CD14-positive monocyte (primary cell): ENCODE results near the gene ADK. TPM values are rescaled to one million over a fixed set of nuclear protein-coding genes. Genes with fewer than 3 reads are reported as not detected.

Experiments used
- DNase-seq, 3 donors: peaks; one replicate each; pipeline ENCODE4 v3.0.0-alpha.2; 2011 to 2022
- H2AFZ ChIP-seq: 2 replicates; pipeline ENCODE4 v1.6.0; 2012; ENCODE audit warnings: mild to moderate bottlenecking, low read depth, low read length, inconsistent platforms; ENCODE audit not compliant: insufficient read depth, poor library complexity, severe bottlenecking
- H3K27ac ChIP-seq, 2 donors: 1 replicate in 1 of 2; 2 replicates in 1 of 2; pipeline ENCODE4 v1.5.1; 2012 to 2013; ENCODE audit warnings: low read length in 2 of 2, control low read depth in 1 of 2, inconsistent platforms in 1 of 2, low read depth in 1 of 2, mild to moderate bottlenecking in 1 of 2
- H3K27me3 ChIP-seq, 2 donors: one replicate each; pipeline versions ENCODE4 v1.6.0 to v1.6.1; 2011 to 2013; ENCODE audit warnings: low read length in 2 of 2; ENCODE audit not compliant: control insufficient read depth in 2 of 2, insufficient read depth in 2 of 2
- H3K36me3 ChIP-seq, 2 donors: replicated peaks in 1 of 2; 1 replicate in 1 of 2; 2 replicates in 1 of 2; pipeline versions ENCODE4 v1.5.1 to v1.6.1; 2012 to 2013; ENCODE audit warnings: low read length in 2 of 2, control low read depth in 1 of 2, inconsistent platforms in 1 of 2, mild to moderate bottlenecking in 1 of 2; ENCODE audit not compliant: insufficient read depth in 2 of 2, control insufficient read depth in 1 of 2
- H3K4me1 ChIP-seq, 2 donors: 1 replicate in 1 of 2; 2 replicates in 1 of 2; pipeline versions ENCODE4 v1.5.1 to v1.6.1; 2012 to 2013; ENCODE audit warnings: low read length in 2 of 2, control low read depth in 1 of 2, inconsistent platforms in 1 of 2, mild to moderate bottlenecking in 1 of 2, moderate library complexity in 1 of 2; ENCODE audit not compliant: insufficient read depth in 2 of 2, control insufficient read depth in 1 of 2
- H3K4me2 ChIP-seq: replicated peaks from 2 replicates; pipeline ENCODE3; 2012; ENCODE audit warnings: low read length, moderate library complexity, mild to moderate bottlenecking; ENCODE audit not compliant: poor library complexity, severe bottlenecking; ENCODE audit errors: extremely low read depth
- H3K4me3 ChIP-seq, 3 experiments: fragments of 200-600 bp in 1 of 3; sonication (generic) in 1 of 3; replicated peaks in 1 of 3; 1 replicate in 2 of 3; 2 replicates in 1 of 3; pipeline ENCODE4 v1.5.1; 2011 to 2013; ENCODE audit warnings: low read length in 3 of 3, mild to moderate bottlenecking in 3 of 3, control low read depth in 2 of 3, low read depth in 2 of 3, inconsistent platforms in 1 of 3, moderate library complexity in 1 of 3
- H3K79me2 ChIP-seq: 2 replicates; pipeline ENCODE4 v1.6.0; 2012; ENCODE audit warnings: mild to moderate bottlenecking, control low read depth, inconsistent platforms, low read length, moderate library complexity; ENCODE audit not compliant: insufficient read depth
- H3K9ac ChIP-seq: 2 replicates; pipeline ENCODE4 v1.6.0; 2017; ENCODE audit warnings: low read length, mild to moderate bottlenecking; ENCODE audit not compliant: insufficient read depth, poor library complexity, severe bottlenecking
- H3K9me3 ChIP-seq, 2 donors: replicated peaks in 1 of 2; 1 replicate in 1 of 2; 2 replicates in 1 of 2; pipeline versions ENCODE4 v1.5.1 to v1.6.1; 2012 to 2013; ENCODE audit warnings: low read length in 2 of 2, control low read depth in 1 of 2; ENCODE audit not compliant: control insufficient read depth in 1 of 2, insufficient read depth in 1 of 2
- H4K20me1 ChIP-seq: 2 replicates; pipeline ENCODE4 v1.6.0; 2012; ENCODE audit warnings: mild to moderate bottlenecking, low read length, control low read depth, moderate library complexity; ENCODE audit not compliant: insufficient read depth
- H3K27ac Mint-ChIP-seq, 7 donors: one replicate each; pipeline ENCODE4 v1.8.0; 2020; ENCODE audit warnings: mild to moderate bottlenecking in 7 of 7, mixed read lengths in 7 of 7, moderate library complexity in 6 of 7, inconsistent platforms in 2 of 7
- H3K27me3 Mint-ChIP-seq, 3 donors: one replicate each; pipeline ENCODE4 v1.8.0; 2021 to 2022; ENCODE audit warnings: low read depth in 3 of 3, mild to moderate bottlenecking in 3 of 3, mixed read lengths in 3 of 3, moderate library complexity in 3 of 3, inconsistent platforms in 1 of 3
- H3K36me3 Mint-ChIP-seq, 2 donors: one replicate each; pipeline ENCODE4 v1.8.0; 2020; ENCODE audit warnings: mixed read lengths in 2 of 2, inconsistent platforms in 1 of 2, mild to moderate bottlenecking in 1 of 2
- H3K4me1 Mint-ChIP-seq: one replicate; pipeline ENCODE4 v1.8.0; 2020; ENCODE audit warnings: mild to moderate bottlenecking, mixed read lengths
- H3K4me3 Mint-ChIP-seq, 2 donors: one replicate each; pipeline ENCODE4 v1.8.0; 2020; ENCODE audit warnings: mild to moderate bottlenecking in 2 of 2, mixed read lengths in 2 of 2, moderate library complexity in 1 of 2
- H3K9me3 Mint-ChIP-seq, 7 donors: one replicate each; pipeline ENCODE4 v1.8.0; 2020 to 2022; ENCODE audit warnings: mixed read lengths in 7 of 7, mild to moderate bottlenecking in 6 of 7, moderate library complexity in 6 of 7, inconsistent platforms in 2 of 7
- CTCF ChIP-seq: fragments of 200-600 bp; IDR thresholded peaks from one replicate; pipeline ENCODE4 v1.8.0; 2022; ENCODE audit warnings: antibody characterized with exemption, mild to moderate bottlenecking
- WGBS: methylation state at CpG from one replicate; pipeline ENCODE4 v1.1.5; 2013; ENCODE audit warnings: missing lambda C conversion rate; ENCODE audit not compliant: insufficient coverage; 5-methylcytosine and 5-hydroxymethylcytosine counted together
- intact Hi-C, 2 donors: fragments of 100-400 bp; cut with micrococcal nuclease; formaldehyde crosslinking; loops; one replicate each; pipeline versions ENCODE4 v1.15.0 to v1.15.1; 2023
- polyA plus RNA-seq, 3 donors: library from polyadenylated mRNA; depleted of rRNA in 1 of 3; unstranded in 2 of 3; stranded (reverse) in 1 of 3; fragments of 300-500 nt in 2 of 3; fragments of >200 nt in 1 of 3; fragmentation: Illumina TruSeq in 2 of 3; gene quantifications; 1 replicate in 2 of 3; 2 replicates in 1 of 3; pipeline ENCODE4 v1.2.3, GENCODE V29; 2012 to 2021

Gene ADK
- polyA plus RNA-seq, 3 donors, result 6.4 to 38.2 (median 35.7) TPM

GRCh38 chr10:74306227-74306982, 155.4 kb downstream of the ADK start:
- H4K20me1 ChIP-seq, result no peaks in the 10 kb centered on the region
- H3K27ac Mint-ChIP-seq, result no peak overlapping the region
- no peaks in the 10 kb centered on the region for H3K9me3 Mint-ChIP-seq
- no peaks in the 10 kb centered on the region for H3K36me3 ChIP-seq
- no peak overlapping the region for H3K4me3 Mint-ChIP-seq
- no peaks in the 10 kb centered on the region for H3K27me3 Mint-ChIP-seq
- no peak for DNase-seq
- 100% methylated on average over 1 of the region's 3 CpGs for WGBS
- no peaks in the 10 kb centered on the region for H3K4me1 ChIP-seq
- H3K27me3 ChIP-seq, result no peaks in the 10 kb centered on the region
- TF ChIP-seq CTCF, result no peak
- no peak overlapping the region for H3K27ac ChIP-seq
- intact Hi-C loops, result no loop called here
- H3K36me3 Mint-ChIP-seq, result peaks cover 2 to 5% of the 10 kb centered on the region in 2 donors
- no peak overlapping the region for H3K4me2 ChIP-seq
- no peaks in the 10 kb centered on the region for H3K9me3 ChIP-seq
- H3K79me2 ChIP-seq, result no peaks in the 10 kb centered on the region
- no peak overlapping the region for H3K4me3 ChIP-seq
- peaks cover 5% of the 10 kb centered on the region for H3K4me1 Mint-ChIP-seq
- no peak overlapping the region for H3K9ac ChIP-seq
- no peak overlapping the region for H2AFZ ChIP-seq

GRCh38 chr10:74307061-74307651, 156.1 kb downstream of the ADK start:
- Mint-ChIP-seq H3K27ac (no peak overlapping the region), H3K27me3 (no peaks in the 10 kb centered on the region), H3K36me3 (peaks cover 2 to 5% of the 10 kb centered on the region in 2 donors), H3K4me3 (no peak overlapping the region), H3K4me1 (peaks cover 5% of the 10 kb centered on the region), H3K9me3 (no peaks in the 10 kb centered on the region)
- Histone ChIP-seq H3K4me1 (no peaks in the 10 kb centered on the region), H3K4me3 (no peak overlapping the region), H3K36me3 (no peaks in the 10 kb centered on the region), H3K9ac (no peak overlapping the region), H3K27ac (no peak overlapping the region), H3K4me2 (no peak overlapping the region), H3K27me3 (no peaks in the 10 kb centered on the region), H3K9me3 (no peaks in the 10 kb centered on the region), H4K20me1 (no peaks in the 10 kb centered on the region), H3K79me2 (no peaks in the 10 kb centered on the region), H2AFZ (no peak overlapping the region)
- no peak for TF ChIP-seq CTCF
- WGBS, result 100% methylated on average over 1 of the region's 3 CpGs
- DNase-seq, result no peak
- intact Hi-C loops, result no loop called here
